Right ventricle myocardium inferior (tissue), 1 donor: ENCODE measurements around the gene CTXND2. TPM values are rescaled to one million over a fixed set of nuclear protein-coding genes. Genes with fewer than 3 reads are reported as not detected.
"Not testable (repeated sequence)": the region's sequence is repeated elsewhere in the genome, so short reads cannot be mapped to it uniquely, and the experiment has no call there.

ENCODE experiments used
- ATAC-seq: fragments of 200-7000 bp; cut with Tn5 transposase; one replicate; pipeline ENCODE4 v1.9.1; 2020; ENCODE audit warnings: mild to moderate bottlenecking, moderate library complexity
- DNase-seq: peaks from one replicate; pipeline ENCODE4 v3.0.0; 2021; ENCODE audit errors: missing footprints
- intact Hi-C: fragments of 100-400 bp; cut with DNase I; formaldehyde crosslinking; loops from one replicate; pipeline ENCODE4 v1.11.0; 2022
- total RNA-seq: library from RNA; stranded (reverse); fragmentation: NEBNext Ultra II Directional; extraction: Animal tissue kit (Norgen Biotek cat#: 25700); gene quantifications from one replicate; pipeline ENCODE4 v1.2.1, GENCODE V29; 2021
- donor health status: DM: no; HTN: yes; CAD: no; lungs with severe emphysema.

The CTXND2 gene
- total RNA-seq, 1 donor from 2014 or later: not detected

GRCh38 chr1:150881331-150882070 is 5.4 kb upstream of the CTXND2 start:
- no peak for DNase-seq
- ATAC-seq: peak; percentile 76
- intact Hi-C loops: no loop called here

- DNase-seq, intact Hi-C loops, ATAC-seq: not testable (repeated sequence)
These were observed 3.8 kb upstream of the CTXND2 start for GRCh38 chr1:150883121-150883520.

GRCh38 chr1:150888727-150889126 is 1.8 kb downstream of the CTXND2 start:
- intact Hi-C loops: no loop called here
- no peak for ATAC-seq
- DNase-seq: no peak

GRCh38 chr1:150890033-150890416 is 3.1 kb downstream of the CTXND2 start:
- intact Hi-C loops: no loop called here
- ATAC-seq (no peak), DNase-seq (no peak)

- ATAC-seq: no peak
- no peak for DNase-seq
- intact Hi-C loops: no loop called here
These were observed 6.5 kb downstream of the CTXND2 start for GRCh38 chr1:150893336-150893913.

- intact Hi-C loops: no loop called here
- DNase-seq: no peak
- ATAC-seq: no peak
These were observed 8.7 kb downstream of the CTXND2 start for GRCh38 chr1:150895618-150896017.

- ATAC-seq, intact Hi-C loops, DNase-seq: not testable (repeated sequence)
These were observed 12.9 kb downstream of the CTXND2 start for GRCh38 chr1:150899795-150900194.

GRCh38 chr1:150902346-150902745 is 15.4 kb downstream of the CTXND2 start:
- ATAC-seq: no peak
- intact Hi-C loops: no loop called here
- no peak for DNase-seq

- intact Hi-C loops: no loop called here
- ATAC-seq (no peak), DNase-seq (no peak)
These were observed 15.8 kb downstream of the CTXND2 start for GRCh38 chr1:150902751-150903150.

GRCh38 chr1:150905301-150905700 is 18.4 kb downstream of the CTXND2 start:
- intact Hi-C loops: no loop called here
- ATAC-seq (no peak), DNase-seq (no peak)

GRCh38 chr1:150906329-150906728 is 19.4 kb downstream of the CTXND2 start:
- no peak for ATAC-seq
- DNase-seq: no peak
- intact Hi-C loops: no loop called here

GRCh38 chr1:150906813-150907212 is 19.9 kb downstream of the CTXND2 start:
- intact Hi-C loops: no loop called here
- DNase-seq (no peak), ATAC-seq (no peak)

GRCh38 chr1:150909585-150910180 is 22.7 kb downstream of the CTXND2 start:
- intact Hi-C loops: no loop called here
- ATAC-seq (no peak), DNase-seq (no peak)

GRCh38 chr1:150912623-150913022 is 25.7 kb downstream of the CTXND2 start:
- ATAC-seq (no peak), DNase-seq (no peak)
- intact Hi-C loops: no loop called here

- intact Hi-C loops: no loop called here
- DNase-seq (no peak), ATAC-seq (no peak)
These were observed 30.5 kb downstream of the CTXND2 start for GRCh38 chr1:150917387-150917786.

- no peak for ATAC-seq
- intact Hi-C loops: loop anchor here (10.0 kb wide), 1 partner anchor 88 kb away; no protein-coding TSS in a partner anchor
- DNase-seq: no peak
These were observed 35.6 kb downstream of the CTXND2 start for GRCh38 chr1:150922519-150922975.

GRCh38 chr1:150925080-150925479 is 38.1 kb downstream of the CTXND2 start:
- ATAC-seq (no peak), DNase-seq (no peak)
- intact Hi-C loops: loop anchor here (5.0 to 10.0 kb wide), 3 partner anchors 47 to 90 kb away; partner anchors contain the start of genes ARNT and CERS2

- DNase-seq: peak; percentile 97
- ATAC-seq: peak; percentile 99
- intact Hi-C loops: loop anchor here (5.0 to 10.0 kb wide), 3 partner anchors 46 to 91 kb away; partner anchors contain the start of genes ARNT and CERS2
These were observed 39.3 kb downstream of the CTXND2 start, which contains the start of gene SETDB1 for GRCh38 chr1:150926097-150926741. Gene SETDB1, plus strand, starts transcription at chr1:150926363. Its CDS starts 1,352 bp downstream, at chr1:150927715.

- intact Hi-C loops: loop anchor here (5.0 to 10.0 kb wide), 3 partner anchors 45 to 93 kb away; partner anchors contain the start of genes ARNT and CERS2
- no peak for DNase-seq
- no peak for ATAC-seq
These were observed 40.7 kb downstream of the CTXND2 start for GRCh38 chr1:150927624-150928023.
